Measurements from ENCODE around the gene RNF157.

GRCh38 chr17:76272541-76273444, 32.5 kb upstream of the RNF157 start:
- TF ChIP-seq ZUFSP (CRISPR knock-in tag; IDR thresholded peaks at IDR 0.05; ENCODE audit: borderline replicate concordance), result no peak
- no peak for TF ChIP-seq ARID3A (IDR thresholded peaks at IDR 0.05; ENCODE audit: low read depth, low read length)
- no peak for TF ChIP-seq ZNF350 (CRISPR knock-in tag; IDR thresholded peaks at IDR 0.05; ENCODE audit: borderline replicate concordance, low read depth)
- no peak for TF ChIP-seq MEIS2 (CRISPR knock-in tag; IDR thresholded peaks at IDR 0.05)
- no peak for TF ChIP-seq REST (IDR thresholded peaks at IDR 0.05; ENCODE audit: borderline replicate concordance in 1 of 2, low read depth in 1 of 2, low read length in 2 of 2)
- TF ChIP-seq SP1 (IDR thresholded peaks at IDR 0.05), result no peak
- TF ChIP-seq SP1 (CRISPR knock-in tag; IDR thresholded peaks at IDR 0.05), result no peak
- no peak for TF ChIP-seq CTCF (CRISPR knock-in tag; IDR thresholded peaks at IDR 0.05)
- TF ChIP-seq ZEB1 (IDR thresholded peaks at IDR 0.05; ENCODE audit: insufficient replicate concordance, low read depth), result no peak
- no peak for TF ChIP-seq TAF1 (CRISPR knock-in tag; IDR thresholded peaks at IDR 0.05)
- TF ChIP-seq DZIP1 (CRISPR knock-in tag; IDR thresholded peaks at IDR 0.05), result no peak
- no peak for TF ChIP-seq IRF1 (CRISPR knock-in tag; IDR thresholded peaks at IDR 0.05; ENCODE audit: low read depth)
- TF ChIP-seq ZNF337 (CRISPR knock-in tag; IDR thresholded peaks at IDR 0.05; ENCODE audit: borderline replicate concordance, low read depth), result no peak
